H1 (cell line): Measurements from ENCODE around the gene AGAP3. TPM values are rescaled to one million over a fixed set of nuclear protein-coding genes. Genes with fewer than 3 reads are reported as not detected.

Source experiments
- EZH2 ChIP-seq: fragments of 200-600 bp; sonication (generic); IDR thresholded peaks from 2 replicates; pipeline ENCODE4 v1.7.1; 2012; ENCODE audit warnings: low read depth, mild to moderate bottlenecking, moderate library complexity, low read length, inconsistent platforms; ENCODE audit not compliant: severe bottlenecking
- SUZ12 ChIP-seq: fragments of 200-600 bp; sonication (generic); IDR thresholded peaks from 2 replicates; pipeline ENCODE4 v1.6.1; 2012; ENCODE audit warnings: mild to moderate bottlenecking, inconsistent platforms, low read length, moderate library complexity, mixed read lengths
- polyA plus RNA-seq, 7 experiments: library from polyadenylated mRNA; depleted of rRNA in 3 of 7; stranded (reverse) in 5 of 7; unstranded in 2 of 7; fragments of >200 nt in 5 of 7; fragments of 200-250 nt in 2 of 7; gene quantifications; 1 replicate in 5 of 7; 2 replicates in 1 of 7; 4 replicates in 1 of 7; pipeline versions ENCODE4 v1.2.1 to v1.2.3, GENCODE V29; 2011 to 2013; ENCODE audit warnings: missing spikeins in 2 of 7, mixed read lengths in 2 of 7
- total RNA-seq: library from RNA; stranded (reverse); fragmentation: NEBNext Ultra II Directional; extraction: Animal tissue kit (Norgen Biotek cat#: 25700); gene quantifications from 2 replicates; pipeline ENCODE4 v1.2.1, GENCODE V29; 2021
- TF ChIP-seq, protein P1 (sequence below): IDR thresholded peaks from 2 replicates; pipeline ENCODE4 v1.6.1; 2012; ENCODE audit warnings: low read length, inconsistent platforms

The AGAP3 gene
- total and polyA plus RNA-seq, 2 of the 8 experiments (the other 6 are each of a cell fraction or from before 2014, with no cell fraction given) = 66.4 to 120 TPM

DNA sequence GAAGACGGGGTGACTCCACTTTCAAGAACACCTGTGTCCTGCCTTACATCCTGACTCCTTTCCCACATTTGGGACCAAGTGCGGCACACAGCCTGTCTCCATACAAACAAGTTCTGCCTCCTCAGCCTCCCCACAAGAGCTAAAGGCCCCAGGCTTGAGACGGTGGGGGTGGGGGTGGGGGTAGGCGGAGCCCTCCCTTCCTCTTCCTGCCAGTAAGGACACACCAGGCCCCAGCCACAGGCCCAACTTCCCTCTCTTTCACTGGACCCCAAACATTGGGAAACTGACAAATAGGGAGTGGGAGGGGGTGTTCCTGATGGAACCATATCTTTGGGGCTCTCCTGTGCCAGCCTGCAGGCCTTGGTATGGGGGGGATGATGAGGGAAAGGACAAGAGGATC lies 33.2 kb upstream of the AGAP3 start (continued):
- no peak for TF ChIP-seq SUZ12
- TF ChIP-seq EZH2 = no peak
- TF ChIP-seq, protein P1, sequence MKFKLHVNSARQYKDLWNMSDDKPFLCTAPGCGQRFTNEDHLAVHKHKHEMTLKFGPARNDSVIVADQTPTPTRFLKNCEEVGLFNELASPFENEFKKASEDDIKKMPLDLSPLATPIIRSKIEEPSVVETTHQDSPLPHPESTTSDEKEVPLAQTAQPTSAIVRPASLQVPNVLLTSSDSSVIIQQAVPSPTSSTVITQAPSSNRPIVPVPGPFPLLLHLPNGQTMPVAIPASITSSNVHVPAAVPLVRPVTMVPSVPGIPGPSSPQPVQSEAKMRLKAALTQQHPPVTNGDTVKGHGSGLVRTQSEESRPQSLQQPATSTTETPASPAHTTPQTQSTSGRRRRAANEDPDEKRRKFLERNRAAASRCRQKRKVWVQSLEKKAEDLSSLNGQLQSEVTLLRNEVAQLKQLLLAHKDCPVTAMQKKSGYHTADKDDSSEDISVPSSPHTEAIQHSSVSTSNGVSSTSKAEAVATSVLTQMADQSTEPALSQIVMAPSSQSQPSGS = no peak
